NCI-H2081 (cell line): ENCODE data around the gene SOBP.

Experiments used
- DNase-seq, 2 experiments: peaks; one replicate each; lab custom pipeline; 2025; lab: John Stamatoyannopoulos, UW

Gene SOBP

GRCh38 chr6:107523054-107523791 lies 33.3 kb downstream of the SOBP start:
- DNase-seq, result no peak

- DNase-seq, result no peak
Measured at GRCh38 chr6:107523794-107524193, 33.9 kb downstream of the SOBP start.

- DNase-seq, result no peak
Measured at GRCh38 chr6:107524626-107525025, 34.7 kb downstream of the SOBP start.

GRCh38 chr6:107531868-107532267 lies 42.0 kb downstream of the SOBP start:
- no peak for DNase-seq

- no peak for DNase-seq
Measured at GRCh38 chr6:107532706-107533105, 42.8 kb downstream of the SOBP start.

GRCh38 chr6:107533415-107534059 lies 43.6 kb downstream of the SOBP start:
- DNase-seq, result no peak

- no peak for DNase-seq
Measured at GRCh38 chr6:107534571-107535141, 44.7 kb downstream of the SOBP start.

- no peak for DNase-seq
Measured at GRCh38 chr6:107535626-107536025, 45.7 kb downstream of the SOBP start.

- no peak for DNase-seq
Measured at GRCh38 chr6:107536180-107536961, 46.5 kb downstream of the SOBP start.

- DNase-seq, result no peak
Measured at GRCh38 chr6:107537559-107537958, 47.6 kb downstream of the SOBP start.

- DNase-seq, result no peak
Measured at GRCh38 chr6:107538856-107539387, 49.0 kb downstream of the SOBP start.

GRCh38 chr6:107539409-107539808 lies 49.5 kb downstream of the SOBP start:
- peak in 1 of 2 experiments; percentile 1 for DNase-seq

- DNase-seq, result peak in 1 of 2 experiments; percentile 32
Measured at GRCh38 chr6:107539849-107540464, 50.0 kb downstream of the SOBP start.

GRCh38 chr6:107540465-107540857 lies 50.5 kb downstream of the SOBP start:
- peak in 1 of 2 experiments; percentile 32 for DNase-seq

- DNase-seq, result no peak
Measured at GRCh38 chr6:107542192-107542668, 52.3 kb downstream of the SOBP start.

GRCh38 chr6:107543088-107543487 lies 53.2 kb downstream of the SOBP start:
- no peak for DNase-seq

GRCh38 chr6:107543567-107543966 lies 53.6 kb downstream of the SOBP start:
- no peak for DNase-seq

- no peak for DNase-seq
Measured at GRCh38 chr6:107545763-107546162, 55.8 kb downstream of the SOBP start.

GRCh38 chr6:107546691-107547450 lies 57.0 kb downstream of the SOBP start:
- DNase-seq, result peak in 1 of 2 experiments; percentile 31

- peak in 1 of 2 experiments; percentile 31 for DNase-seq
Measured at GRCh38 chr6:107547451-107547840, 57.5 kb downstream of the SOBP start.
